IMR-90 (cell line): ENCODE results near the gene CELF5. TPM values are rescaled to one million over a fixed set of nuclear protein-coding genes. Genes with fewer than 3 reads are reported as not detected.

Experiments used
- ATAC-seq: fragments of 200-7000 bp; cut with Tn5 transposase; 2 replicates; pipeline ENCODE4 v1.9.1; 2020; ENCODE audit warnings: low read depth, mild to moderate bottlenecking, moderate library complexity
- BruUV-seq: library from RNA; stranded (reverse); fragments of 400-500 nt; replicated peaks from 2 replicates; lab custom pipeline; 2021; lab: Mats Ljungman, UMichigan
- CTCF ChIA-PET: fragments of 300-600 bp; formaldehyde crosslinking; extraction: SDS; loops from one replicate; lab custom pipeline; 2021; ENCODE audit warnings: antibody characterized with exemption; lab: Yijun Ruan, JAX
- POLR2A ChIA-PET: fragments of 300-600 bp; sonication (Branson Sonifier 250); formaldehyde crosslinking; loops from one replicate; lab custom pipeline; 2022; ENCODE audit warnings: antibody characterized with exemption; ENCODE audit not compliant: unreplicated experiment; lab: Charles Lee
- DNase-seq: peaks from one replicate; pipeline ENCODE4 v3.0.0; 2013
- H2AFZ ChIP-seq: replicated peaks from 2 replicates; pipeline ENCODE3; 2013; ENCODE audit warnings: low read length, mild to moderate bottlenecking; ENCODE audit not compliant: poor library complexity
- H2AK5ac ChIP-seq: 2 replicates; pipeline ENCODE4 v1.6.1; 2013; ENCODE audit warnings: low read depth, low read length, inconsistent platforms
- H2AK9ac ChIP-seq: replicated peaks from 2 replicates; pipeline ENCODE3; 2013; ENCODE audit warnings: mild to moderate bottlenecking, low read depth, low read length, moderate library complexity; ENCODE audit not compliant: poor library complexity
- H2BK120ac ChIP-seq: 2 replicates; pipeline ENCODE4 v1.6.1; 2013; ENCODE audit warnings: low read depth, low read length, inconsistent platforms
- H2BK15ac ChIP-seq: 3 replicates; pipeline ENCODE4 v1.6.1; 2013; ENCODE audit warnings: low read depth, low read length, inconsistent platforms
- H2BK20ac ChIP-seq: 2 replicates; pipeline ENCODE4 v1.6.1; 2013; ENCODE audit warnings: low read depth, mild to moderate bottlenecking, inconsistent platforms, low read length, moderate library complexity
- H2BK5ac ChIP-seq: 2 replicates; pipeline ENCODE4 v1.6.1; 2013; ENCODE audit warnings: mild to moderate bottlenecking, low read depth, low read length, inconsistent platforms; ENCODE audit not compliant: poor library complexity, severe bottlenecking
- H3K14ac ChIP-seq: replicated peaks from 2 replicates; pipeline ENCODE4 v1.6.1; 2013; ENCODE audit warnings: low read depth, low read length, inconsistent platforms
- H3K18ac ChIP-seq: 2 replicates; pipeline ENCODE4 v1.6.1; 2013; ENCODE audit warnings: low read depth, low read length, control low read depth
- H3K23ac ChIP-seq: 2 replicates; pipeline ENCODE4 v1.6.1; 2013; ENCODE audit warnings: low read depth, low read length, inconsistent platforms
- H3K27ac ChIP-seq: 2 replicates; pipeline ENCODE4 v1.5.1; 2013; ENCODE audit warnings: mild to moderate bottlenecking, control low read depth, low read length; ENCODE audit not compliant: insufficient read depth
- H3K27me3 ChIP-seq: 2 replicates; pipeline ENCODE4 v1.6.1; 2013; ENCODE audit warnings: low read length; ENCODE audit not compliant: control insufficient read depth, insufficient read depth
- H3K36me3 ChIP-seq: 2 replicates; pipeline ENCODE4 v1.6.1; 2013; ENCODE audit warnings: low read length, mixed read lengths; ENCODE audit not compliant: control insufficient read depth, insufficient read depth
- H3K4ac ChIP-seq: 2 replicates; pipeline ENCODE4 v1.6.1; 2013; ENCODE audit warnings: low read depth, low read length, inconsistent platforms
- H3K4me1 ChIP-seq: 2 replicates; pipeline ENCODE4 v1.6.1; 2013; ENCODE audit warnings: low read length, mixed read lengths; ENCODE audit not compliant: control insufficient read depth, insufficient read depth
- H3K4me2 ChIP-seq: 2 replicates; pipeline ENCODE4 v1.6.1; 2013; ENCODE audit warnings: low read depth, mild to moderate bottlenecking, control low read depth, low read length, moderate library complexity
- H3K4me3 ChIP-seq: 2 replicates; pipeline ENCODE4 v1.5.1; 2013; ENCODE audit warnings: low read depth, mild to moderate bottlenecking, control low read depth, low read length, moderate library complexity; ENCODE audit not compliant: insufficient read depth
- H3K56ac ChIP-seq: 2 replicates; pipeline ENCODE4 v1.6.1; 2013; ENCODE audit warnings: low read length, inconsistent platforms; ENCODE audit not compliant: insufficient read depth; ENCODE audit errors: extremely low read depth
- H3K79me1 ChIP-seq, 2 experiments: 2 replicates each; pipeline ENCODE4 v1.6.1; 2013; ENCODE audit warnings: low read length in 2 of 2, inconsistent platforms in 1 of 2, low read depth in 1 of 2
- H3K9ac ChIP-seq: 2 replicates; pipeline ENCODE4 v1.6.1; 2013; ENCODE audit warnings: low read depth, low read length, control low read depth
- H3K9me1 ChIP-seq: 2 replicates; pipeline ENCODE4 v1.6.1; 2013; ENCODE audit warnings: low read length, inconsistent platforms; ENCODE audit not compliant: insufficient read depth
- H3K9me3 ChIP-seq: 2 replicates; pipeline ENCODE4 v1.6.1; 2013; ENCODE audit warnings: low read length; ENCODE audit not compliant: control insufficient read depth, insufficient read depth
- H4K20me1 ChIP-seq: 2 replicates; pipeline ENCODE4 v1.6.1; 2013; ENCODE audit warnings: low read length, inconsistent platforms; ENCODE audit not compliant: insufficient read depth
- H4K5ac ChIP-seq: 2 replicates; pipeline ENCODE4 v1.6.1; 2013; ENCODE audit warnings: mild to moderate bottlenecking, low read depth, low read length, control low read depth
- H4K8ac ChIP-seq, 2 experiments: 2 replicates each; pipeline ENCODE4 v1.6.1; 2013; ENCODE audit warnings: low read depth in 2 of 2, low read length in 2 of 2, control low read depth in 1 of 2, inconsistent platforms in 1 of 2
- H4K91ac ChIP-seq: 2 replicates; pipeline ENCODE4 v1.6.1; 2013; ENCODE audit warnings: low read depth, low read length, inconsistent platforms; ENCODE audit not compliant: insufficient read depth
- BHLHE40 ChIP-seq: fragments of 150-350 bp; IDR thresholded peaks from 2 replicates; pipeline ENCODE4 v1.6.1; 2016; ENCODE audit warnings: mild to moderate bottlenecking, low read depth, low read length
- CEBPB ChIP-seq: IDR thresholded peaks from 2 replicates; pipeline ENCODE4 v1.6.1; 2012; ENCODE audit warnings: low read depth, low read length, improper control_type of control experiment
- CTCF ChIP-seq: conservative IDR thresholded peaks from 2 replicates; pipeline ENCODE4 v1.5.1; 2012; ENCODE audit warnings: mild to moderate bottlenecking, low read depth, low read length, improper control_type of control experiment
- FOS ChIP-seq: fragments of 150-350 bp; IDR thresholded peaks from 2 replicates; pipeline ENCODE4 v1.6.1; 2016; ENCODE audit warnings: low read depth, low read length
- MAFK ChIP-seq: IDR thresholded peaks from 2 replicates; pipeline ENCODE4 v1.6.1; 2012; ENCODE audit warnings: low read depth, low read length, improper control_type of control experiment
- MAZ ChIP-seq: IDR thresholded peaks from 2 replicates; pipeline ENCODE4 v1.6.1; 2012; ENCODE audit warnings: low read depth, mild to moderate bottlenecking, low read length, improper control_type of control experiment, moderate library complexity, borderline replicate concordance
- MXI1 ChIP-seq: IDR thresholded peaks from 2 replicates; pipeline ENCODE4 v1.6.1; 2012; ENCODE audit warnings: low read depth, mild to moderate bottlenecking, low read length, moderate library complexity, borderline replicate concordance
- NFE2L2 ChIP-seq: fragments of 150-350 bp; IDR thresholded peaks from 2 replicates; pipeline ENCODE4 v1.6.1; 2016; ENCODE audit warnings: low read depth, mild to moderate bottlenecking, low read length
- POLR2A ChIP-seq: IDR thresholded peaks from 2 replicates; pipeline ENCODE4 v1.6.1; 2012; ENCODE audit warnings: mild to moderate bottlenecking, low read depth, low read length
- RAD21 ChIP-seq: IDR thresholded peaks from 2 replicates; pipeline ENCODE4 v1.6.1; 2012; ENCODE audit warnings: low read length, improper control_type of control experiment
- RCOR1 ChIP-seq: IDR thresholded peaks from 2 replicates; pipeline ENCODE4 v1.6.1; 2012; ENCODE audit warnings: mild to moderate bottlenecking, low read length, improper control_type of control experiment; ENCODE audit not compliant: insufficient replicate concordance
- RFX5 ChIP-seq: IDR thresholded peaks from 2 replicates; pipeline ENCODE4 v1.8.0; 2012; ENCODE audit warnings: low read depth, mild to moderate bottlenecking, low read length, moderate library complexity
- SMC3 ChIP-seq: fragments of 150-350 bp; IDR thresholded peaks from 2 replicates; pipeline ENCODE4 v1.6.1; 2016; ENCODE audit warnings: low read depth, mild to moderate bottlenecking, antibody characterized with exemption, low read length, moderate library complexity
- WGBS, 2 experiments: methylation state at CpG; one replicate each; pipeline versions ENCODE4 v1.1.5 to v1.1.7; 2013; ENCODE audit warnings: missing lambda C conversion rate in 2 of 2; ENCODE audit not compliant: insufficient read length in 1 of 2; ENCODE audit errors: extremely low coverage in 2 of 2; 5-methylcytosine and 5-hydroxymethylcytosine counted together
- dilution Hi-C: fragments of 300-500 bp; cut with HindIII; formaldehyde crosslinking; loops from one replicate; pipeline ENCODE4 v1.14.3; 2018; ENCODE audit warnings: low sequenced_read_pairs; ENCODE audit not compliant: unreplicated experiment
- in situ Hi-C: fragments of 300-500 bp; cut with MboI; formaldehyde crosslinking; loops from 3 replicates; pipeline ENCODE4 v1.14.3; 2019; ENCODE audit warnings: low sequenced_read_pairs, inconsistent platforms, mixed read lengths
- intact Hi-C: fragments of 100-400 bp; cut with micrococcal nuclease; formaldehyde crosslinking; loops from 2 replicates; pipeline ENCODE4 v1.10.0; 2022
- polyA plus RNA-seq, 3 experiments: library from polyadenylated mRNA; depleted of rRNA; stranded (reverse); fragments of >200 nt; gene quantifications; 2 replicates each; pipeline ENCODE4 v1.2.3, GENCODE V29; 2012; ENCODE audit warnings: low replicate concordance in 1 of 3
- total RNA-seq: library from RNA; depleted of rRNA; stranded (reverse); fragments of >200 nt; gene quantifications from 2 replicates; pipeline ENCODE4 v1.2.3, GENCODE V29; 2012

The CELF5 gene
- total and polyA plus RNA-seq, 2 of the 4 experiments (the other 2 are of a cell fraction) = 0.02 TPM; not detected in 1

DNA sequence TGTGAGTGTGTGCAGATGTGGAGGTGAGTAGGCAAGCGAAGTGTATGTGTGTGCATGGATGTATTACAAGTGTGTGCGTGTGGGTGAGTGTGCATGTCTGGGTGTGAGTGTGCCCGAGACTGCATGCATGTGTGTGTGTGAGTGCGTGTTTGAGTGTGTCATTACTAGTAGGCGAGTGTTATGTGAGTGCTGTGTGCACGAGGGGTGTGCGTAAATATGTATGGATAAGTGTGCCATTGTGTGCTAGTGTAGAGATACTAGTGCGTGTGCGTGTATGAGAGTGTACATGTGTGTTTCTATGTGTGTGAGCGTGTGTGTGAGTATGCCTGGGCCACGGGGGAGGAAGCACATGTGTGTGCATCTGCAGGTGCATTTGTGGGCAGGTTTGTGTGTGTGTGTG lies 53.8 kb downstream of the CELF5 start:
- no peak for TF ChIP-seq POLR2A
- no peak for TF ChIP-seq MXI1
- TF ChIP-seq CEBPB = no peak
- no peak for TF ChIP-seq MAFK
- TF ChIP-seq FOS = no peak
- TF ChIP-seq SMC3 = no peak
- TF ChIP-seq NFE2L2 = no peak
- no peak for TF ChIP-seq BHLHE40
- TF ChIP-seq RCOR1 = no peak
- no peak for TF ChIP-seq MAZ
- no peak for TF ChIP-seq RFX5
- no peak for TF ChIP-seq CTCF
- TF ChIP-seq RAD21 = no peak
- no peak overlapping the region for H3K9ac ChIP-seq
- no peak for DNase-seq
- H2AK9ac ChIP-seq = no peak overlapping the region
- H3K4me3 ChIP-seq = no peak overlapping the region
- 0 out of 2 replicates have a peak, but pooled peaks cover 3% of the 10 kb centered on the region for H3K9me1 ChIP-seq
- H3K27ac ChIP-seq = no peak overlapping the region
- ChIA-PET CTCF (no interaction called here), POLR2A (no interaction called here)
- H3K4me1 ChIP-seq = 0 out of 2 replicates have a peak, but pooled peaks cover 2% of the 10 kb centered on the region
- H3K4me2 ChIP-seq = no peak overlapping the region
- dilution Hi-C loops = no loop called here
- peaks cover 37% of the 10 kb centered on the region for H3K27me3 ChIP-seq
- no peak overlapping the region for H3K23ac ChIP-seq
- no peak overlapping the region for H4K8ac ChIP-seq
- no peak overlapping the region for H3K56ac ChIP-seq
- H2BK20ac ChIP-seq = no peak overlapping the region
- H3K14ac ChIP-seq = no peak overlapping the region
- no peak overlapping the region for H2BK15ac ChIP-seq
- no peak overlapping the region for H3K4ac ChIP-seq
- 82% methylated on average over 11 of the region's 11 CpGs; no CpG with 5 or more reads in 1 of the 2 experiments for WGBS, 2 experiments
- no peaks in the 10 kb centered on the region; the same call in 1 of the 2 replicates for H4K20me1 ChIP-seq
- no peaks in the 10 kb centered on the region for H3K36me3 ChIP-seq
- H2AK5ac ChIP-seq = no peak overlapping the region
- BruUV-seq = no TSS peak
- H3K18ac ChIP-seq = no peak overlapping the region
- peak overlapping the region; percentile 51 for H2AFZ ChIP-seq
- in situ Hi-C loops = no loop called here
- no peak overlapping the region for H4K91ac ChIP-seq
- no peak for ATAC-seq
- H2BK120ac ChIP-seq = no peak overlapping the region
- H3K79me1 ChIP-seq = no peaks in the 10 kb centered on the region
- H4K5ac ChIP-seq = no peak overlapping the region
- H3K9me3 ChIP-seq = no peaks in the 10 kb centered on the region
- no peak overlapping the region for H2BK5ac ChIP-seq
- intact Hi-C loops = no loop called here
